Mucosa of stomach (tissue), 1 donor: ENCODE data around the gene PAPOLG.
"Not testable (repeated sequence)": the region's sequence is repeated elsewhere in the genome, so short reads cannot be mapped to it uniquely, and the experiment has no call there.

ENCODE experiments used
- H3K27me3 ChIP-seq: one replicate; pipeline ENCODE4 v1.7.0; 2013; ENCODE audit warnings: mild to moderate bottlenecking, low read length; ENCODE audit not compliant: control insufficient read depth, insufficient read depth
- H3K36me3 ChIP-seq: one replicate; pipeline ENCODE4 v1.7.0; 2013; ENCODE audit warnings: low read length; ENCODE audit not compliant: control insufficient read depth, insufficient read depth
- H3K4me1 ChIP-seq: one replicate; pipeline ENCODE4 v1.7.0; 2013; ENCODE audit warnings: mild to moderate bottlenecking, low read length; ENCODE audit not compliant: control insufficient read depth, insufficient read depth
- H3K4me3 ChIP-seq: one replicate; pipeline ENCODE4 v1.7.0; 2013; ENCODE audit warnings: low read length
- H3K9ac ChIP-seq: one replicate; pipeline ENCODE4 v1.7.0; 2013; ENCODE audit warnings: mild to moderate bottlenecking, low read length, moderate library complexity
- H3K9me3 ChIP-seq: one replicate; pipeline ENCODE4 v1.7.0; 2013; ENCODE audit warnings: mild to moderate bottlenecking, low read length, moderate library complexity; ENCODE audit not compliant: control insufficient read depth
- donor health status: Pancreatic carcinoma.

The PAPOLG gene

DNA sequence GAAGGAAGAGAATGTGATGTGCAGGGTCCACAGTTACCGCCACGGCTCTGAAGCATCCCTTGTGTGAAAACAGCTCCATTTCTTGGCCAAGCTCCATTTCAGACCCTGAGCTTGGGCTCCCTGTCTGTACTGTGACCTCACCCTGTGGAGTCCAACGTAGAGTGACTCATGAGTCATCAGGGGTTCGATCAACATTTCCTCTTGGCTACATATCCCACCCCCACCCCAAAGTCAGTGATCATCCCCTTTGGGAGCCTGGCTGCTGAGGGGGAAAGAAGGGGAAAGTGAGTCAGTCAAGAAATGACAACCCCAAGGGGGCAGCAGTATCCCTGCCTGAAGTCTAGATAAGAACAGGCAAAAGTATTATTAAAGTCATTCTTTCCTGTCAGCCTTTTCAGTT is 62.2 kb downstream of the PAPOLG start:
- Histone ChIP-seq H3K4me3 (no peak overlapping the region), H3K4me1 (no peaks in the 10 kb centered on the region), H3K27me3 (no peaks in the 10 kb centered on the region), H3K9me3 (no peaks in the 10 kb centered on the region), H3K36me3 (no peaks in the 10 kb centered on the region), H3K9ac (no peak overlapping the region)

DNA sequence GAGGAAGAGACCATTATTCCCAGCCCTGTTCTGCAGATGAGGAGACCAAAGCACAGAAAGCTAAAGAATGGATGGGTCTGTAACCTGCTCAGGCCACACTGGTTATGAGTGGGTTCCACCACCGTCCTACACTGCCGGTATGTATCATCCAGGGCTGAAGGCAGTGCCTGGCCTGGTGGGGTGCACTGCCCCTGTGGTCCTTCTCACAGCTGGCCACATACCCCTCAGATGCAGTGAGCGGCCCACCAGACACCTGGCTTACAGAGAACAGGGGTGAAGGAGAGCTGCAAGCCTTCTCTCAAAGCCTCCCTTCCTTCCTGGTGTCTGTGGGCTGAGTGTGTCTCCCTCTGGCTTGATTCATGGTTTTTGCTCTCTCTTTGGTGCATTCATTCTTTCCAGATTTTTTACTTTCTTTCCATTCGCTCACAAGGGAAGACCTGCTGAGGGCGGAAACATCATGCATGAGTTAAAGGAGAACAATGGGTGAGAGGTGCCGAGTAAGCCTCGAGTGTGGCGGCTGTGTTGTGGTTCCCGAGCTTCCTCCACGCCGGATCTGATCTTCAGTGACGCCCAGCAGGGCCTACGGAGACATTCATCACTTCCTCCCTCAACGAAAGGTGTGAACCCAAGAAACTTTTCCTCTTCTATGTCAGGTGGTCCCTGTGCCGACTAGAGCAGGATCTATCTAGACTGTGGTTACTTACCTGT is 63.2 kb downstream of the PAPOLG start:
- Histone ChIP-seq H3K9me3 (no peaks in the 10 kb centered on the region), H3K36me3 (no peaks in the 10 kb centered on the region), H3K27me3 (no peaks in the 10 kb centered on the region), H3K9ac (no peak overlapping the region), H3K4me3 (no peak overlapping the region), H3K4me1 (no peaks in the 10 kb centered on the region)

DNA sequence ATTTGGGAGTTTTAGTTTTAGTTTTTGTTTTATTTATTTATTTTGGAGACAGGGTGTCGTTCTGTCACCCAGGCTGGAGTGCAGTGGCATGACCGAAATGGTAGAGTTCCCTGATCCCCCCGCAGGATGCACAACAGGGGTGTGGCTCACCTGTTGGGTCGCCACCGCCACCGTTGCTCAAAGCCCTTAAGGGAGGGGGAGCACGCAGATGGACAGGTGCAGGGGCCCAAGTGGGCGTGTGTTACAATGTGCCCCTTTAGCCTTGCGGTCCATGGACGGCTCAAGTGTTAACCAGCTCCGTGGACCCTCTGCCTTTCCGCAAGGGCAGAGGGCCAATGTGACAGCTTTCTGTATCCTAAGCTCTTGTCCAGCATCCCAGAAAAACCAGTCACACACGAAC is 63.9 kb downstream of the PAPOLG start:
- H3K9ac ChIP-seq: no peak overlapping the region
- no peaks in the 10 kb centered on the region for H3K36me3 ChIP-seq
- H3K9me3 ChIP-seq: no peaks in the 10 kb centered on the region
- H3K27me3 ChIP-seq: no peaks in the 10 kb centered on the region
- H3K4me1 ChIP-seq: no peaks in the 10 kb centered on the region
- no peak overlapping the region for H3K4me3 ChIP-seq

DNA sequence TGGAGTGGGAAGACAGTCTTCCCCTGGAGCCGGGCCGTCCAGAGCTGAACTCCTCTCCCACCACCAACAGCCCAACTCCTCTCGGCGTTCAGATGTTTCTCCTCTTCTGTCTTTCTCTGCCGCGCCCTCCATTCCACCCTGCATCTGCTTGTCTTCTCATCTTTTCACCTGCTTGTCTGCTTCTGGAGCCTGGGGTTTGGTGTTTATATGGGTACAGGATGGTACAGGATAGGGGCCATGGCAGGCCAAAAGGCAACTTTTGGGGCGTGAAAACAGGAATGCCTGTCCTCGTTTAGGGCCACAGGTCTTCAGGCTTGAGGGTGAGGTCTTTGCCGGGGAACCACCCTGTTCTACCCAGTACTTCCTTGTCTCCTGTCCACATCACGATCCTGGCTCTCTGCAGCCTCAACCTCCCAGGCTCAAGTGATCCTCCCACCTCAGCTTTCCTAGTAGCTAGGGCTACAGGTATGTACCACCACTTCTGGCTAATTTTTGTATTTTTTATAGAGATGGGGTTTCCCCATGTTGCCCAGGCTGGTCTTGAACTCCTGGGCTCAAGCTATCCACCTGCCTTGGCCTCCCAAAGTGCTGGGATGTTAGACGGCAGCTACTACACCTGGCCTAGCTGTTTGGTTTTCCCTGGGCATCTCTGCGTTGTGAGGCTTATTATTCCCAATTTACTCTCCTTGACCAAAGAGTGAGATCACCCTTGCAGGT is 64.5 kb downstream of the PAPOLG start:
- Histone ChIP-seq H3K36me3 (no peaks in the 10 kb centered on the region), H3K4me1 (no peaks in the 10 kb centered on the region), H3K9me3 (no peaks in the 10 kb centered on the region), H3K4me3 (no peak overlapping the region), H3K9ac (no peak overlapping the region), H3K27me3 (no peaks in the 10 kb centered on the region)

DNA sequence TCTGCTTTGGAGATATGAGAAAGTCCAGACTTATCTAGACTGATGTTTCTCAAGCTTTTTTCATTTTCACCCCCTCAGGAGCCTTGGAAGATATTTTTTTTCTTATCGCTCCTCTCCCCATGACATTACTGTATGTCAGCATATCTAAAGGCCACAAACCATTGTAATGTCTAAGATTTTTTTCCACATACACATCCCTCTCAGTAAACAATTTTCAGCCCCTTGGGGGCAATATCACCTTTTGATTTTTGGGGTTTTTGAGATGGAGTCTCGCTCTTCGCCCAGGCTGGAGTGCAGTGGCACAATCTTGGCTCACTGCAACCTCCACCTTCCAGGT is 65.0 kb downstream of the PAPOLG start:
- Histone ChIP-seq H3K4me1 (no peaks in the 10 kb centered on the region), H3K36me3 (no peaks in the 10 kb centered on the region), H3K4me3 (no peak overlapping the region), H3K9ac (no peak overlapping the region), H3K27me3 (no peaks in the 10 kb centered on the region), H3K9me3 (no peaks in the 10 kb centered on the region)

DNA sequence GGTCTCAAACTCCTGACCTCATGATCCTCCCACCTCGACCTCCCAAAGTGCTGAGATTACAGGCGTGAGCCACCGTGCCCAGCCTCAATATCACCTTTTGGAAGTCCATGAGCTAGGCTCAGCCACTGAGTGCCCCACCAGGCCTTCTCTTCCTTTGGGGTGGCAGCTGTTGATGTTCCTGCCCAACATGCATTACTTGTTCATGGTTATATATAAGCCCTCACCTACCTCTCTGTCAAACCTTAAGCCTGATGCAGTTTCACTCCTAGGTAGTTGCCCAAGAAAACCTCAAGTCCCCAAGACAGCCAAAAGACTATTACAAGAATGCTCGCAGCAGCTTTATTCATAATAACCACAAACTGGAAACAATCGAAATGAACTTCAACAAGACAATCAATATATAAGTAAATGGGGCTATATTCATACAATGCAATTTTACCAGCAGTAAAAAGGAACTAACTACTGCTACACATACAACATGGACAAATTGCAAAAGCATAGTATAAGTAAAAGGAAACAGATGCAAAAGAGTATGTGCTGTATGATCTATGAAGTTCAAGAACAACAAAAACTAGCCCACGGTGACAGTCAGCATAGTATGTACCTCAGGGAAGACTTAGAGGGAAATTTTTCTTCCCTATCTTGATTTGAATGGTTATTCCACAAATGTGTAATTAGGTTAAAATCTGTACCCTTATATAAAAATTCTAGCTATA is 65.7 kb downstream of the PAPOLG start:
- no peaks in the 10 kb centered on the region for H3K36me3 ChIP-seq
- no peak overlapping the region for H3K4me3 ChIP-seq
- H3K9me3 ChIP-seq: no peaks in the 10 kb centered on the region
- no peak overlapping the region for H3K9ac ChIP-seq
- H3K4me1 ChIP-seq: no peaks in the 10 kb centered on the region
- no peaks in the 10 kb centered on the region for H3K27me3 ChIP-seq

DNA sequence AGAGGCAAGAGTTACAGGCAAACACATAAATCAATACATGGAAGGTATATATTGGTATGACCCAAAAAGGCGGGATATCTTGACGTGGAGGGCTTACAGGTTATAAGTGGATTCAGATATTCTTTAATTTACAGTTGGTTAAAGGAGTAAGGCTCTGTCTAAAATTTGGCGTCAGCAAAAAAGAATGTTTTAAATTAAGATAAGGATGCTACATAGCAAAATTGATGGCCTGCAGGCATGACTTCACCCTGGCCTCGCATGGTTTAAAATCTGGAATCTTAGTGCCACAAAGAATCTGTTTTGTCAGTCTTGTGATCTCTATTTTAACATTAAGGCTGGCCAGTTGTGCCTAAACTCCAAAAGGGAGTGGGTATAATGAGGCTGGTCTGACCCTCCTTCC is 66.9 kb downstream of the PAPOLG start:
- Histone ChIP-seq H3K9ac (no peak overlapping the region), H3K36me3 (no peaks in the 10 kb centered on the region), H3K9me3 (no peaks in the 10 kb centered on the region), H3K27me3 (no peaks in the 10 kb centered on the region), H3K4me1 (no peaks in the 10 kb centered on the region), H3K4me3 (no peak overlapping the region)

DNA sequence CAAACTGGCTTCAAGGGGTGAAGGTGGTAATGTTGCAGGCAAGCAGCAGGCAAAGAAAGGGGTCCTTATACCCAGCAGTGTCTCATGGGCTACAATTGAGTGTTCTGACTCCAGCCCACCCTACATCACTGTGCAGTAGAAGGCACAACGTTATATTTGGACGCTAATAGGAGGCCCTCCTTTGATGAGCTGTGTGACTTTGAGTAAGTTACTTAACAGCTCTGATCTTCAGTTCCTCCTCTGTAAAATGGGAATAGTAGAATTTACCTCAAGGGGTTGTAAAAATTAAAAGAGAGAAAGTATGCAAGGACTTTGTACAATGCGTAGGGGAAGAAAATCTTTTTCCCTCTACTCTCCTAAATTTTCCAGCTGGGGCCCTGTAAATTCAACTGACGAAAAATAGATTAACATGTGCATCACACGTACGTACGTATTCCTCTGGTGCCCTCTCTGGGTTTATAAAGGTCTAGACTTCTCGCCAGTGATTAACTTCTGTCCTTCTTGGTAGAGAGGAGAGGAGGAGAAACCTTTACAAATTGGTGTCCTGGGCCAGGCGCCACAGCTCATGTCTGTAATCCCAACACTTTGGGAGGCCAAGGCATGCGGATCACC is 67.7 kb downstream of the PAPOLG start:
- no peak overlapping the region for H3K9ac ChIP-seq
- no peaks in the 10 kb centered on the region for H3K27me3 ChIP-seq
- H3K9me3 ChIP-seq: no peaks in the 10 kb centered on the region
- H3K4me3 ChIP-seq: no peak overlapping the region
- no peaks in the 10 kb centered on the region for H3K36me3 ChIP-seq
- no peaks in the 10 kb centered on the region for H3K4me1 ChIP-seq

DNA sequence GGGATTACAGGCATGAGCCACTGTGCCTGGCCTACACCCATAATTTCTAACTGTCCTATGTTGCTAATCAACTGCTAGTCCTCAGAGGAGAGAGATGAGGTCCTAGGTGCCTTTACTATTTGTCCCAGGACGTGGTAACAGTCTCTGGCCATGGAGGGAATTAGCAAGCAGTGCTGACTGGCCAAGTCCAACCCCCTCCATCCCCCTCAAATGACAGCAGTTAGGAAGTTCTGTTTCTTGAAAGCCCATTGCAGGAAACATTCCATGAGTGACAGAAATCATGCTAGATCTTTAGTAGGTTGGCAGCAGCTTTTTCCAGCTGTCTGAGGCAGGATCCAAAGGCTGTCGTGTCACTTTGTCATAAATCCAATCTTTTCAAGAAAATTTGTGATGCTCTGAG is 69.6 kb downstream of the PAPOLG start:
- peaks cover 5% of the 10 kb centered on the region for H3K27me3 ChIP-seq
- no peaks in the 10 kb centered on the region for H3K9me3 ChIP-seq
- H3K9ac ChIP-seq: no peak overlapping the region
- H3K4me1 ChIP-seq: no peaks in the 10 kb centered on the region
- no peaks in the 10 kb centered on the region for H3K36me3 ChIP-seq
- H3K4me3 ChIP-seq: no peak overlapping the region

DNA sequence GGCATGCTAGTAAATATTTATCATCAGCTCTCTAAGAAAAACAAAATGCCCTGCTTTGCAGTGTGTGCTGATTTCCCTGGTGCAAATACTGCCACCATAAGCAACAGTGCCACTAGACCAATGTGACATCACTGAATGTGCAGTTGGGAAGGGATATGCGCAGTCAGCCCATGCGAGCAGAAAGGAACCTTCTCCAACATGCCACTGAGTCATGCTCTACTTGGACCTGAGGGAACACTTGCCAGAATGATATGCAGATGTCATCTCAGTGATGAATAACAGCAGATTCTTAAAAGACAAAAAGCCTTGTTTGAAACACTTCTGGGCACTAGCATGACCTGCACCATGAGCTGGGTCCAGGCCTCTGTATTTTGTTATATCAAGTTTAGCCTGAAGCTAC is 70.0 kb downstream of the PAPOLG start:
- no peak overlapping the region for H3K9ac ChIP-seq
- H3K9me3 ChIP-seq: no peaks in the 10 kb centered on the region
- no peak overlapping the region for H3K4me3 ChIP-seq
- H3K4me1 ChIP-seq: no peaks in the 10 kb centered on the region
- peaks cover 7% of the 10 kb centered on the region for H3K27me3 ChIP-seq
- no peaks in the 10 kb centered on the region for H3K36me3 ChIP-seq

DNA sequence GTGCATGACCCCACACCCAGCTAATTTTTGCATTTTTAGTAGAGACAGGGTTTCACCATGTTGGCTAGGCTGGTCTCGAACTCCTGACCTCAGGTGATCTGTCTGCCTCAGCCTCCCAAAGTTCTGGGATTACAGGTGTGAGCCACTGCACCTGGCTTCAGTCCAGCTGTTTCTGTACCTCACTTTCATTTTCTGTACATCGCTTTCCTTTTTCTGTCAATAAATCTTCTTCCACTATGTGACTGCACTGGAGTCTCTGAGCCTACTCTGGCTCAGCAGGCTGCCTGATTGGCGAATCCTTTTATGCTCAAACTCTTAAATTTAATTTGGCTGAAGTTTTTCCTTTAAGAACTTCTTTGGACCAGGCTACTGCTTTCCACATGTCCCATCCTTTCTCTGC is 70.8 kb downstream of the PAPOLG start:
- H3K27me3 ChIP-seq, H3K4me3 ChIP-seq, H3K36me3 ChIP-seq, H3K9ac ChIP-seq, H3K9me3 ChIP-seq, H3K4me1 ChIP-seq: not testable (repeated sequence)

DNA sequence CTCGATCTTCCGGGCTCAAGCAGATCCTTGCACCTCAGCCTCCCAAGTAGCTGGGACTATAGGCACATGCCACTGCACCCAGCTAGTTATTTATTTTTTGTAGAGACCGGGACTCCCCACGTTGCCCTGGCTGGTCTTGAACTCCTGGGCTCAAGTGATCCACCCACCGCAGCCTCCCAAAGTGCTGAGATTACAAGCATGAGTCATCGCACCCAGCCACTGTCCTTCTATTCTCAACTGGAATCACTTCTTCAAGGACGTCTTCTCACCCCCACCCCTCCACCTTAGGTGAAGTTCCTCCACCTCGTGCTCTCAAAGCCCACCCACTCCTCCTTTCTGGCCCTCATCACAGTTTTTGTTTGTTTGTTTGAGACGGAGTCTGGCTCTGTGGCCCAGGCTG is 71.3 kb downstream of the PAPOLG start:
- Histone ChIP-seq H3K27me3 (peaks cover 7% of the 10 kb centered on the region), H3K9me3 (no peaks in the 10 kb centered on the region), H3K36me3 (no peaks in the 10 kb centered on the region), H3K4me3 (no peak overlapping the region), H3K4me1 (no peaks in the 10 kb centered on the region), H3K9ac (no peak overlapping the region)
